ENCODE measurements around the gene ZNF584.
A peak's percentile ranks its signal among the peaks of the same experiment; 100 is the strongest.

The ZNF584 gene

DNA sequence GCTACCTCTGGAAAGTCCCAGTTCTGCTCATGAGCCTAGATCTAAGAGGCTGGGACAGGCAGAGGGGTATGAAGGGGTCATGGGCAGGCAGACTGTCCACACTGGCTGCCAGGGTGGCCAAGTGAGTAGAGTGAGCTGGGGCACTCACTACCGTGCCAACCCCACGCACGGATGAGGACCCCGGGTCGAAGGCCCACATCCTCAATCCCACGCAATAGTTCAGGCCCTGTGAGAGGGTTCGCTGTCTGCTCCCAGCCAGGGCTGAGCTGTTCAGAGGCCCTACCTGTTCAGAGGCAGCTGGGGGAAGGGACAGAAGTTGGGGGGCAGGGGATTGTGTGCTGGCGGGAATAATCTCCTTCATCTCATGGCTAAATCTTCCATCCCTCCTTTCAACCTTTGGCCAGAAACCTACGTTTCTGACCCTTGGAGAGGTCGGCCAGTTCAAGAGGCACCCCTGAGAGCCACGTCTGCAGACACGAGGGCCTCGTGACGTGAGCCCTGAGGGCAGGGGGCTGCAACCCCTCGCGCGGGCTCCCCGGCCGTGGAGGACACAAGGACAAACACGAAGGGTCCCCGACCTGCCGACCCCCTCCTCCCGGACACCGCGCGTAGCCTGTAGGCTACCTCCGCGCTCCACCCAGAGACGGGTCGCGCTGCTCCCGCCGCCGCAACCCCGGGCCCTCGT is 22.4 kb upstream of the ZNF584 start:
- DNase-seq (ENCODE audit: low read depth) = no peak

DNA sequence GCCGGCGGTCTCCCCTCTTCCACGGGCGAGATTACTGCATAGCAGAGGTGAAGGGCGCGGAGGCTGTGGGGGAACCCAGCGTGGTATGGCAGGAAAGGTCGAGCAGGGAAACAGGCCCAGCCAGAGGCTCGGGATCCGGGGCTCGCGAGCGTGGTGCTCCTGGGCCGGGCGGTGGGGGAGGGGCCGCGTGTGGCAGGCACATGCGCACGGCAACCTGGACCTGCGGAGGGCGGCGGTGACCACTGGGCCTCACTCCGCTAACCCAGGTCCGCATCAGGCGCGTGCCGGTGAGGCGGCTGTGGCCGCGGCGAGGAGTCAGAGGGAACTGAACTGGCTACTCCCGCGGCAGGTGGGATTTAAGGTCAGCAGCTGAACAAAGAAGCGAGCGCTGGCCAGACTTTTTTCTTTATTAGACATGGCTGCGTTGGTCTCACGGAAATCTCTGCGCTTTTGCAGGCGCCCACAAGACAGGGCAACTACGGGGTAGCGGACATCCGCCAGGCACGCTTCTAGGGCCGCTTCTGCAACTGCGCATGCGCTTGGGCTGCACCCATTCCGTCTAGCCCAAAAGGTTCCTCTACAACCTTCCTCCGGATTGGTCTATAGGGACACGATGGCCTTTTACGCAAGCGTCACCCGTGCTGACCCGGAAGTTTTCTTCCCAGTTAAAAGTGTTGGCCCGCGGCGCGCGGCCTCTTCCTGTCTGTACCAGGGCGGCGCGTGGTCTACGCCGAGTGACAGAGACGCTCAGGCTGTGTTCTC is 21.7 kb upstream of the ZNF584 start, which contains the start of gene RPS5:
Gene RPS5 (plus strand): TSS at position 694 of the 762 bp plus-strand sequence. CDS start 869 bp downstream, outside the sequence.
- DNase-seq (ENCODE audit: low read depth) = peak; percentile 94

DNA sequence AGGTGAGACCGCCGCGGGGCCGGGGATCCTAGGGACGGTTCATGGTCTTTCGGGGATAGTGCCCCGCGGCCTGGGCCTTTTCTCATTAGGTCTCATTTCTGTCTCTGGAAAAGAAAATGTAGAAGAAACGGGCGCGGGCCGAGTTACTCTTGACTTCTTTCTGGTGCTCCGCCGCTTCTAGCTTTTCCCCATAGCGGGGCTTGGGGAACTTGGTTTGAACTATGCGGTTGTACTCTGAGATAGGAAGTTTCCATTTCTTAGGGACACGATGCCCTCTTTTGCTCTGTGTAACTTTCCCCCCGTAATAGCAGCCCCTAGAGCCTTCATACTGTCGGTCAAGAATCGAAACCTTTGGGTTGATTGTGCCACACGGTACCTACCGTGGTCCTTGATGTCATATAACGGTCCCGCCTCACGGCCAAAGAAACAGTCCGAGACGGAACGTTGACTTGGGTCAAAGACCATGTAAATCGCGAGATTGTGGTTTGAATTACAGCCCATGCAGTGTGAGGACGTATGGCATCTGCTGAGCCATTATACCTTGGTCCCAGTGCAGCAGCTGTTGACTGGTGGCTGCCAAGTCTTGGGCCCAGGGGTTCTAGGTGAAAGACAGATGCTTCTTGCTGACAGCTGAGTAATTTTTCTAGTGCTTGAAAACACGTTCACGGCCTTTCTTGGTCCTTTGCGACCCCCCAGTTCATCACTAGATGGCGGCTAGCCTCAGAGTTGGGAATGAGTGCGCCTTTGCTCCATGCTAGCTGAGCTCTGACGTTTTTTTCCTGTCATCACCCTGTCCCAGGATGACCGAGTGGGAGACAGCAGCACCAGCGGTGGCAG is 20.9 kb upstream of the ZNF584 start:
- no peak for DNase-seq (ENCODE audit: low read depth)

DNA sequence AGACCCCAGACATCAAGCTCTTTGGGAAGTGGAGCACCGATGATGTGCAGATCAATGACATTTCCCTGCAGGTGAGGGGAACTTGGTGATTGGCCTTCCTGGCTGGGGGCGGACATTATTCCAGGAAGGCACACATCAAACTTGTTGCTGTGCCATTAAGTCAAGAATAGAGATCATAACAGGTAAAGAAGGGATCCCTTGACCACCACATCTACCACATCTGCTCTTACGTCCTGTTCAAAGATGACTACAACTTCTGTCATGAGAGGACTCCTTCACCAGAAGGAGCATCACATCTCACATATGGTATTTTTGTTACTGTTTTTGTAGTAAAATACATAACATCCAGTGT is 20.3 kb upstream of the ZNF584 start:
- no peak for DNase-seq (ENCODE audit: low read depth)

DNA sequence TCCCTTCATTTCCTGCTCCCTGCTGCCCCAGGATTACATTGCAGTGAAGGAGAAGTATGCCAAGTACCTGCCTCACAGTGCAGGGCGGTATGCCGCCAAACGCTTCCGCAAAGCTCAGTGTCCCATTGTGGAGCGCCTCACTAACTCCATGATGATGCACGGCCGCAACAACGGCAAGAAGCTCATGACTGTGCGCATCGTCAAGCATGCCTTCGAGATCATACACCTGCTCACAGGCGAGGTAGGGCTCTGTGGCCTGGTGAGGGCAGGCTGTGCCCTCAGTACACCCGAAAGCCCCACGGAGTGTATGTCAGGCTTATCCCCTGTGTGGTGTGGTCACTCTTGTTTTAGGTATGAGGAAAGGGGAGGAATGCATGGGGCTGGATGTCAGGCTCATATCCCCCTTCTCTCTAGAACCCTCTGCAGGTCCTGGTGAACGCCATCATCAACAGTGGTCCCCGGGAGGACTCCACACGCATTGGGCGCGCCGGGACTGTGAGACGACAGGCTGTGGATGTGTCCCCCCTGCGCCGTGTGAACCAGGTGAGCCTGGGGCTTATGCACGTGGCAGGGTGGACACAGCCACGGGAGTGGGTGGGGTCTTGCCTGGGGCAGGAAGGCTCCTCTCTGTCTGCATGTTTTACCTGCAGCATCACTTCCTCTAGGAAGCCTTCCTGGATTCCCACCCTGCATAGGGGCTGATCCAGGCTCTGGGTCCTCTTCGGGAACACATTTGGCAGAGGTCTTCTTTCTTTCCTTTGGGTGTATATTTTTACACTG is 15.3 kb upstream of the ZNF584 start:
- no peak for DNase-seq (ENCODE audit: low read depth)

DNA sequence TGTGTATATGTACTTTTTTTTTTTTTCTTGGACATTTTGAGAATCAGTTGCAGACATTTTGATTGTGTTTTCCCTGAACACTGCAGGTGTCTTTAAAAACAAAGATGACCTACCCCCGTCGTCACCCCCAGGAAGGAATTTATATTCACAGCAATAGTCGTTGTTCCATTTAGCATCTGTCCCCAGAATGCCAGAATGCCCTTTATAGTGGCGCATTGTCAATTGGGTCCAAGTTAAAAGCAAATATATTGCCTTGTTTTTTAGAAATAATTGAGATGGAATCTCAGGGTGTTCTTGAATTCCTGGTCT is 14.8 kb upstream of the ZNF584 start:
- DNase-seq (ENCODE audit: low read depth) = no peak

DNA sequence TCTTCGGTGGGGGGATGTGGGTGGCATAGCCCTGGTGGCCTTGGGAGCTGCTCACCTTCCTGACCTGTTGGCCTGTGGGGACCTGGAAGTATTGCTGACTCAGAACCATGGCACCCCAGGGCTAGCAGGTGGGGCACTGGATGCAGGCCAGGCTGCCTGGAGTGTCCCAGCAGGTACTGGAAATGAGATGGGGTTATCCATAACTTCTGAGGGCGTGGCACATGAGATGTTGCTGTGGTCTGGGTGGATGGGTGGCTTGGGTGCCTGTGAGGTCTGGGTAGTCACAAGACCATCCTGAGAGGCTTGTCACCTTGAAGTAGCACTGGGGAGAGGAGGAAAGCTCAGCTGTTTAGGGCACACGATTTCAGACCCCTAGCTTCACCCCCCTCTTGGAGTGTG is 13.6 kb upstream of the ZNF584 start:
- no peak for DNase-seq (ENCODE audit: low read depth)

DNA sequence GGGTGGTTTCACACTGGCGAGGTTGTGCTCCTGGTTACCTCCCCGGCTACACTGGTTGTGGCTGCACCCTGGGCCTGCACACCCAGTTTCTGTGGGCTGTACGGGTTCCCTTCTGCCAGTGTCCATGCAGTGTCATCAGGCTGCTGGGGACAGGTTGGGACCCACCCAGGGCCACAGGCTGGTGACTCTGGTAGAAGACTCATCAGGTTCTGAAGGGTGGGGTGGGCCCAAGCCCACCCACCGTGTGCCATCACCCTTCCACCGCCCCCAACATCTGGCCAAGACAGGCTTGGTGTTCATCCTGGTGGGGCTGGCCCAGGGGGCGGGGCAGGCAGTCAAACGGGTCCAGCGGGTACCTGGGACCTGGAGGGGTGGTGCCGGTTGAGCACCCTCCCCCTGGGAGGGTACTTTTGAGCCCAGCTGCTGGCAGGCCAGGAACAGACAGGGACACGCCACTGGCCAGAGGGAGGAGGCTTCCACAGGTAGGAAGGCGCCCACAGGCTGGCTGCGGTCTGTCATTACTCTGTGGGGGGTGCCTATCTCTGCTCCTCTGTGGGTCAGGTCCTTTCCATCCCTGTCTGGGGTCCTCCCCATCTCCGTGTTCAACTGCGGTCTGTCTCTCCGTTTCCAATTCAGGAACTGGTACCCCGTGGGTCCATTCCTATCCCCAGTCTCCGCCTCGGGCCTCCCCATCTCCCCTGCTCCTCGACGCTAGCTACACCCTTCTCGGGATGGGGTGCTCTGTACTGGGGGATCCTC is 13.1 kb upstream of the ZNF584 start, which contains the start of gene RNF225:
Gene RNF225 (plus strand): TSS at position 437 of the 759 bp plus-strand sequence. CDS start 434 bp downstream, outside the sequence.
- DNase-seq (ENCODE audit: low read depth) = no peak

DNA sequence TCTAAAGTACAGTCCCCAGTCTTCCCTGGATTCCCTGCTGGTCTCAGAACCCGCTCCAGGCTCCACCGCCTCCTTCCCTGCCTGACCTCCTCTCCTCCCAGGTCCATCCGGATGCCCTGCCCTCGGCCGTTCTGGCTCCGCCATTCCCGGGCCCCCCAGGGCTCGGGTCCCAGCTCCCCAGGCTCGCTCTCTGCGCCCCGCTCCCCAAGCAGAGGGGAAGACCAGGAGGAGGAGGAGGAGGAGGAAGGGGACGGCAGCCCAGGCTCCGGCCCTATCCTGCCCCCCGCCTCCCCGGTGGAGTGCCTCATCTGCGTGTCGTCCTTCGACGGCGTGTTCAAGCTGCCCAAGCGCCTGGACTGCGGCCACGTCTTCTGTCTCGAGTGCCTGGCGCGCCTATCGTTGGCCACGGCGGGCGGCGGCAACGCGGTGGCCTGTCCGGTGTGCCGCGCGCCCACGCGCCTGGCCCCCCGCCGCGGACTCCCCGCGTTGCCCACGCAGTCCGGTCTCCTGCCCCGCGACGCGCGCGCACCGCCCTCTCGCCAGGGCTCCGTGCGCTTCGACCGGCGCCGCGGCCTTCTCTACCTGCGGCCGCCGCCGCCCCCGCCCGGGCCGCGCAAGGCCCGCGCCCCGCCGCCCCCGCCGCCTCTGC is 12.3 kb upstream of the ZNF584 start:
- no peak for DNase-seq (ENCODE audit: low read depth)

DNA sequence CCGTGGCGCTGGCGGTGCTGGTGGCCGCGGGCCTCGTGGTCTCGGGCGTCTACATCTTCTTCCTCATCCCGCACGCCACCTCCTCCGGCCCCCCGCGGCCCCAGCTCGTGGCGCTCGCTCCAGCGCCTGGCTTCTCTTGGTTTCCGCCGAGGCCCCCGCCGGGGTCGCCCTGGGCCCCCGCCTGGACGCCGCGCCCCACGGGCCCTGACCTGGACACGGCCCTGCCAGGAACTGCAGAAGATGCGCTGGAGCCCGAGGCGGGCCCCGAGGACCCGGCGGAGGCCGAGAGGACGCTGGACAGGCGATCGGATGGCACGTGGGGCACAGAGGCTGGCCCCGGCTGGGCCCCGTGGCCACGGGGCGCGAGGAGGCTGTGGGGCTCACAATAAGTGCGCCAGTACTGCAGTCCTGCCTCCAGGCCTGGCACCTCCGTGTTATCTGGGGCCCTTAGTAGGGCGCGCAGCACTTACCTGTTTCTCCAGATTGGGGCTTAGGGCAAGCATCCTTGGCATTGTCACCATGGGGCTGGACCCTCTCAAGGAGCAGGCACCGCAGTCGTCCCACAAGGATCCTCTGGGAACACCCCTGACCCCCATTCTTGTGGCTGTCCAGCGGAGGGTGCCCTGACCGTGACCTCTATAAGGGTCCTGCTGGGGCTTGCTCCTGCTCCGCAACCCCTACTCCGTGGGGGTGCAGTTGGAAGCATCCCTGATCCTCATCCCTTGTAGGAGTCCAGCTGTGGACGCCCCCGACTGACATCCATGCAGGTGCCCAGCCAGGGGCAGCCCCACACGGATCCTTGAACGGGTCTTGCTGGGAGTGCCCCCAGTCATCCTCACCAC is 11.5 kb upstream of the ZNF584 start:
- no peak for DNase-seq (ENCODE audit: low read depth)

DNA sequence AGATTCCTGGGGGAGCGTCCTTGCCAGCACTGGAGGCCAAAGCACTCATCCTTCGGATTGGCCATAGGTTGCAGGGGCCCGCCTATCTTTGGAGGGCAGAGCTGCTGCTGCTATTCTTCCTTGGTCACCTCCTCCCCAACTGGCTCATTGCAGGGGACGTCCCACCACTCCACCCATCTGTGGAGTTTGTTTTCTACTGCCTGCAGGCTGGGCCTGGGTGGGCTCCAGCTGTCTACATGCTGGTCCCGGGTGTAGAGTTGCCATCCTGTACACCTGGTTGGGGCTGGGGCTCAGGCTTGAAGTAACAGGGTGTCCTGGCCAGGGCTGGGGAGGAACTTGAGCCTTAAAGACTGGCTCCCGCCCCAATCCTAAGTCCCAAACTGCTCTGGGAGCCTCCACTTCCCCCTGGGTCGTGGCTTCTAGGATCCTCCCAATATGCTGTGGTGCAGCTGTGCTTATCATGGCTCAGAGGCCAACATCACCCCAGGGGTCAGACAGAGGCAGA is 10.9 kb upstream of the ZNF584 start:
- DNase-seq (ENCODE audit: low read depth) = no peak

DNA sequence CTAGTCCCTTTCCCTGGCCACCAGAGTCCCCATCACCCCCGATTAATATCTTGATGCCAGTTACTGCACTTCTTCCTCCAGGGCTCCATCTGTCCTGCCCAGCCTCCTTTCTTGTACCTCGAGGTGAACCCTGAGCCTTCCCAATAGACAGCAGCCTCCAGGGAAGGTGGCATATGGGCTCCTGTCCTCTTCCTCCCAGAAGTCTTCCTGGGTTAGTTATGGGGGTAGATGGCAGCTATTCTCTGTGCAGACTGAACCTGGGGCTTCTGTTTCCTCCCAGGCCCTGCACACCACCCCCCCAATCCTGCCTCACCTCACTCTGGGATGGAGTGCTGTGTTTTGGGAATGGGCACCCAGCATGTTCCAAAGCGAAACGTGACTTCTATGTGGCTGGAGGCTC is 10.4 kb upstream of the ZNF584 start:
- no peak for DNase-seq (ENCODE audit: low read depth)

DNA sequence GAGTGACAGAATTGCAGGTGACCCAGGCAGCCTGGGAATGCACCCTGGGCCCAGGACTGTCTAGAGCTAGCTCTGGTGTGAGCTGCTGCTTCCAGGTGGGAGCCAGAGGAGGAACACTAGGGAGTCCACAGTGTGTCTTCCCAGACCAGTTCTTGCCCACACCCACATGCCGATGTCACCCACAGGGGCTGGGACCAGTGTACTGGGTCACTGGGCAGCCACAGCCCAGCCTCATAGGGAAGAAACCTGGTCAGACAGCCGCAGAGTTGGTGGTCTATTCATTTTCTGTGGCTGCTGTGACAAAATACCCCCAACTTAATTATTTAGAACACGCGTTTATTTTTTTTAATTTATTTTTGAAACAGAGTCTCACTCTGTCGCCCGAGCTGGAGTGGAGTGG is 9.9 kb upstream of the ZNF584 start:
- no peak for DNase-seq (ENCODE audit: low read depth)

DNA sequence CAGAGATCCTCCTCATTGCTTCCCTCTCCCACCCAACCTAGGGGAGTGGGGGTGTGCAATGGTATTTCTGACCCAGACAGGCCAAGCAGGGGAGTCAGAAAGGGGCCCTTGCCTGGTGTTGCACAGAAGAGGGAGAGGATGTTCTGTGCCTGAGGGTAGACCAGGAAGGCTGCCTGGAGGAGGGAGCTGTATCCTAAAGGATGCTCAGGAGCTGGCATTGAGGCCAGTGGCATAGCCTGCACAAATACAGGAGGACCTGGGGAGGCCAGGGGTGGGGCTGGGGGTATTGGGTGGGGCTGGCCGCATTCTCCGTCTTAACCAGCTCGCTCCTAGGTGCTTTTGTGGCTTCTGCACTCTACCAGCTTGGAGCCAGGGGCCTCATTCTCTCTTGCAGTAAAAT is 8.5 kb upstream of the ZNF584 start:
- DNase-seq (ENCODE audit: low read depth) = no peak

DNA sequence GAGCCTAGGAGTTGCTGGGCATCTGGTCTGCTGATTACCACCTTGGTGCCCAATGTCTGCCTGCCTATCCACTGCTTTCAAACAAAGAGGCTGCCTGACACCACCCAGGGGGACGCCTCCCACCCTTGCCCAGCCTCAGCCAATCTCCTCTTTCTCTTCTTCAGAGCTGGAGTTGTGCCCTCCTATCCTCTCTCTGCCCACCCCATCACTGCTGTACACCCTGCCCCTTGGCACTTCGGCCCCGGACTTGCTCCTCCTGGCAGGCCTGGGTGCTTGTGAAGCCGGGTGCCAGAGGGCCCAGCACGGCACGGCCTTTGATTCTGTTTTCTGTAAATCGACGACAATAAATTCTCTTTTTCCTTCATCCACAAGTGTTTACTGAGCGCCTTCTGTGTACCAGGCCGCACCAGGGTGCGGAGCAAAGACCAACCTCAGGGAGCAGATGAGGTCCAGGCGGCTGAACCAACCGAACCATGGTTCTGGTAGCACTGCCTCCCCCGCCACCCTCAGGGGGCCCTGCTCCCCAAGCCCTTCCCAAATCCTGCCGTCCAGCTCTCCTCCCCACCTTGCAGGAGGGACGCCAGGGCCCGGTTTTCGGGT is 8.0 kb upstream of the ZNF584 start:
- DNase-seq (ENCODE audit: low read depth) = no peak

DNA sequence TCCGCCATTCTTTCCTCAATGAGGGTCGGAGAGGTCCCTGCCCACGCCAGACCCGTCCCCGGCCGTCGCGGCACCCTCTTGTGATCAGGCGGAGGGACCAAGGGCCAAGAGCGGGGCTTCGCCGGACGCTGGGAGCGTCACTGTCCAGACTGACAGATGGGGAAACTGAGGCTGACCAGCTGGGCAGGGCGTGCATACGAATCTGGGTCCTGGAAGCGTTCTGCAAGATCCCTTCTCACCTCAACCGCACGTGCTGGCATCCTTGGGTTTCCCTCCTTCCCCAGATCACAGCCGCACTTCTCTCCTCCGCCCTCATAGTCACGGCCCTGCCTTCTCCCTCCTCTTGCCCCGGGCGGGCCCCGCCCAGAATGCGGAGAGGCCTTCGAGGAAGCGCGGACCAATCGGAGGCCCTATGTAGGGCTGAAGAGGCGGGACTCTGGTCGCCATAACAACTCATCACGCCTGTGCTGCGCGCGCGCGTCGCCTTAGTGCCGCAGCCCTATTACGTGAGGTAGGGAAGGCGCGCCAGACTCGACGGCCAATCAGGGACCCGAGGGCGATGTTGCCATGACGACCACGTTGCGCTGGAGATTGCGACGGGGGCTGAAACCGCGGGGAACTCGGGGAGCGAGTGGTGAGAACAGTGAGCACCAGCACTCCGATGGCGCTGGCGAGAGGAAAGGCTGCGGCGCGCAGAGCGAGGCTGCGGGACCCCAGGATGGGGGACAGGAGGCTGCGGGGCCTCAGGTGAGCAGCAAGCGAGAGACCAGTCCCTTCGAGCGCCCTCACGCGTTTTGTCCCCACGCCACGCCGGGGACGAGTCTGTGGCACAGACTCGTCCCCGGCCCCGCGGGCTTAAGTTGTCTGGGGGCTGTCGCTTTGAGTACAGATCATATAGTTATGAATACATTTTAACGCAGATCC is 7.3 kb upstream of the ZNF584 start:
- peak; percentile 99 for DNase-seq (ENCODE audit: low read depth)

DNA sequence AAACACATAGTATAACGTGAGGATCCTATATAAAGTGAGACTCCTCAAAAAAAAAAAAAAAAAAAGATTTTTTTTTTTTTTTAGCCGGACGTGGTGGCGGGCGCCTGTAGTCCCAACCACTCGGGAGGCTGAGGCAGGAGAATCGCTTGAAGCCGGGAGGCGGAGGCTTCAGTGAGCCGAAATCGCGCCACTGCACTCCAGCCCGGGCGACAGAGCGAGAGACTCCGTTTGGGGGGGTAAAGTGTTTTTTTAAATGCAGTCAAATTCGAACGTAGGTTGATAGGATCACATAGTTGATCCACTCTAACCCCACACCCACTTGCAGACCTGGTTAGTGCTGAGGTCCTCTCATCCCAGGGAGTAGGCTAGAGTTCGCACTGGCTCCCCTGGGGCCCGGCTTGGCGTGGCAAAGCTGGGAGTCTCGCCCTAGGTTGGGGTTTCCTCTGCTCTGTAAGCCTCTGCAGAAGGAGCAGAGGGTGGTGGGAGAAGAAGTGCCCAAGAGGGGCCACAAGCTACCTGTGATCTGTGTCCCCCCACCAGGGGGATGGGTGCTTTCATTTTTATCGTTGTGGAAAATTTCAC is 6.5 kb upstream of the ZNF584 start:
- no peak for DNase-seq (ENCODE audit: low read depth)

All from stimulated activated CD4-positive, alpha-beta T cell treated with anti-CD3 and anti-CD28 coated beads, Interleukin-2, amount 100 ng/mL, for 4 hours (primary cell).